Stimulated activated CD4-positive, alpha-beta T cell treated with anti-CD3 and anti-CD28 coated beads, Interleukin-4, amount 100 ng/mL, for 1 hour (primary cell): ENCODE data around the gene KCNE4.

Experiments
- DNase-seq: peaks from one replicate; pipeline ENCODE4 v3.0.0-alpha.2; 2020

Gene KCNE4

GRCh38 chr2:223051693-223052289 lies at the start of gene KCNE4:
Gene KCNE4 (plus strand): TSS chr2:223052190. CDS start chr2:223052831, 641 bp downstream.
- no peak for DNase-seq

- DNase-seq: no peak
Observed at GRCh38 chr2:223003191-223003590, 48.8 kb upstream of the KCNE4 start.

- no peak for DNase-seq
Observed at GRCh38 chr2:223005496-223005895, 46.5 kb upstream of the KCNE4 start.

DNA sequence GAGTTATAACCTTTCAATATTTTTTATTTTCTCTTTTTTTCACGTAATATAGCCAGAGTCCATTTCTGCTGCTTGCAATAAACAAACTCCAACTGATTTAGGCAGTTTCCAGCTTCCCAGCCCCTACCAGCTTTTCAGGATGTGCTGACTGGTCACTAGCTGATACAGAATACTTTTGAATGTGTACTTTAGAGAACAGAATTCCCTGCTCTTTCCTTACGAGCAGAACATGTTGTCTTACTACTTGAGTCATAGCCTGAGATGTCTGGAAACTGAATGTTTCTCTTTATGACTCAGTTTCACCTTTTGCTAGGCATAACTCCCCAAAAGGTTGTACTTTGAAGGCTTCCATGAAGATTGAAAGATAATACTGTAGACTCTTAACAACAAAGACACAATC lies 44.5 kb upstream of the KCNE4 start:
- DNase-seq: no peak

- no peak for DNase-seq
Observed at GRCh38 chr2:223008162-223008561, 43.8 kb upstream of the KCNE4 start.

- DNase-seq: no peak
Observed at GRCh38 chr2:223008956-223009355, 43.0 kb upstream of the KCNE4 start.

- DNase-seq: no peak
Observed at GRCh38 chr2:223010641-223011040, 41.3 kb upstream of the KCNE4 start.

GRCh38 chr2:223012291-223012690 lies 39.7 kb upstream of the KCNE4 start:
- DNase-seq: no peak

DNA sequence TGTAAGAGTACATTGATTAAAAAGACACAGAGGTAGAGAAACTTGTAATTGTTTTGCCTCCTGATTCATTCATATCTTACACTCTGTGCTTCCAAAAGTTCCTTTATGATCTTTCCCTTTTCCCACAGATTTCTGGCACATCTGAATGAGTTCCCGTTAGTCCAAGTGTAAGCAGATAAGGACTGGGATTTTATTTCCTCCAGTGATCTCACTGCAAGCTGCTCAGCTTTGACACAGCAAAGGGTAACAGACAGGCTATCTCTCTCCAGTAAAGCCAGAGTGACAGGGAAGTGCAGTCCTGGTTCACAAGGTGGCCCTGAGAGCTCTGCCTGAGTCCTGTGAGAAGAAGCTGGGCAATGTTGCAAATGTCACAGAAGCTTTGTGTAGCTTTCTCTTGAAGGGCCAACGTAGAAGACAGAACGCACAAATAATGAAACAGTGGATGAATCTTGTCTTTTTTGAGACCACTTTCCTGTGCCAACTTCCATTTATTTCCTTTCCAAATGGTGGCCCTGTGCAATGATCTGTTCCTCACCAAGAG lies 32.5 kb upstream of the KCNE4 start:
- no peak for DNase-seq

DNA sequence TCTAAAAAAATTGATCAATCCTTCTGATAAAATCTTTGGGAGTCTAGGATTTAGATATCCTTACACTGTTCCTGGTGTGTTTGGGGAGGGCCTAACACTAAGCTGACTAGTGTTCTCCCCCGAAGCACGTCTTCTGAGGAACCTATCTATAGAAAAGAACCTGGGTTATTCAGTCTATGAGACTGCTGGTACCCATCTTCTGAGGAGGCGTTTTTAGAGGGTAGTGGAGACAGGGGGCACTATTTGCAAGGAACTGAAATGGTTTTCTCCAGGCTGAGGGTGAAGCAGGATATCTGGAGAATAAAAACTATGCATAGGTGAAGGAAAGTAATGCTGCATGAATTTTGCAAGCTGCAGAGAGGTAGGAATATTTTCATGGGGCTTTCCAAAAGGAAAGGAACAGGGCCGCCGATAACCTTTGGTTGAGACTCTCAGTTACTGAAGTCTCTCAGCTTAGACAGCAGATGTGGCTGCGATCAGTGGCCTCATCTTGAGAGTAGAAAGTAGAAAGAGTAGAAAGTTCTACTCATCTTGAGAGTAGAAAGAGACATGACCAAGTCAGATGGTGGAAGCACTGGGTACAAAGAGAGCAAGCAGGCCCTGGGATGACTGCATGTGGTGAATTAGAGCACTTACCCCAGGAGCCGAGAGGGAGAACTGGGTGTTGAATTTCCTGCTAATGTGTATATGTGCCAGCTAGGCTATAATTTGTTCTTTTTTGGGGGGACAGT lies 31.8 kb upstream of the KCNE4 start:
- DNase-seq: no peak

DNA sequence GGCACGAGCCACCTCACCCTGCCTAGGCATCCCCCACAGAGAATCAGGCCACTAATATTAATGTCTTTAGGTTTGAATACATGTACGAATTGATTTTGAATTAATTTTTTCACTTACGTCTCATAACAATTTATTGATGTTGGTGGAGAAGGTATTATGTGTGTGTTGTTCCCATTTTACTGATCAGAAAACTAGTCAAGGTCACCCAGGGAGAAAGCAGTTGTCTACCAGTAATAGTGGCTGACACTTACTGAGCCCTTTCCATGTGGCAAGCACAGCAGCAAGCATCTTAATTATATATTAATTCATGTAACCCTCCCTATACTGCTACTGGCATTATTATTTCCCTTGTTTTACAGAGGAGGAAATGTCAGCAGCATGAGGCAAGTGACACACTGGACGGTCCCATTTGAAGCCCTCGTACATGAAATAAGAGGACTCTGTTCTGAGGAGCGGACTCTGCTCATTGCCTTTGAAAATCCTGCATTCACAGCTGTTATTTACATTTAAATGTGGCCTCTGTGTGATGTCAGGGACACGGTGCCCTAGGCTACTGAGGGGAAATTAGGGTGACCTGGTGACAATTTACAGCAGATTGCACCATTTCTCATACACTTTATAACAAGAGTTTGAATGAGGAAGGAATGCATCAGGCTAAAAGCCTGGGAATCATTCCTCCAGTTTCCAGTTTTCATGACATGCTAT lies 30.9 kb upstream of the KCNE4 start:
- DNase-seq: no peak

DNA sequence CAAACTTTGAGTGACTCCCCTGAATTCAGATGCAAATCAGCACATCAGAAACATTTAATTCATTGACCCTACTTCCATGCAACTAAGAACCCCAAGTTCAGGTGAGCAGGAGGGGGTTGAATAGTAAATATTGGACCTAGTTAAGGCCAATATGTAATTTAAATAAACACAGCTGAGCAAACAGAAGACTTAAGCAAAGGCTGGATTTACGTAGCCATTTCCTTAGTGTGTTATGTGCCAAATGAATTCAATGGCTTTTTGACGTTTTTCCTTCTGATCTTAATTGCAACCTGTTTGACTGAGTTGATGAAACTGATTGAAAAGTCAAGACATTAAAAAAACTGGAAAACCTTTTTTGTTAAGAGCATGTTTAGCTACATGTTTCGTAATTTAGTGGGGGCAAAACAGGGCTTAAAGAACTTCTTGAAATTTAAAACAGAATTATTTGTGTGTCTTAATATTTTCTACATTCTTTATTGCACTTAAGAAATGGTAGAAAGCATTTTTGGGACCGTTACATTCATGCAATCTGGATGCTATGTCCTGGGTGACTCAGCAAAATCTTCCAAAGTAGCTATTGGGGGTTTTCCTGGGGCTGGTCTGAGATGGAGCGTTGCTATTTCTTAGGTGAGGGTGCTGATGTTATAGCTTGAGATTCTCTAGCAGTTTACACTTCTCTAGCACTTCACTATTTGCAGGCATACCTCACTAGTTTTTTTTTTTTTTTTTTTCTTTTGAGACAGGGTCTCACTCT lies 25.5 kb upstream of the KCNE4 start:
- no peak for DNase-seq

DNA sequence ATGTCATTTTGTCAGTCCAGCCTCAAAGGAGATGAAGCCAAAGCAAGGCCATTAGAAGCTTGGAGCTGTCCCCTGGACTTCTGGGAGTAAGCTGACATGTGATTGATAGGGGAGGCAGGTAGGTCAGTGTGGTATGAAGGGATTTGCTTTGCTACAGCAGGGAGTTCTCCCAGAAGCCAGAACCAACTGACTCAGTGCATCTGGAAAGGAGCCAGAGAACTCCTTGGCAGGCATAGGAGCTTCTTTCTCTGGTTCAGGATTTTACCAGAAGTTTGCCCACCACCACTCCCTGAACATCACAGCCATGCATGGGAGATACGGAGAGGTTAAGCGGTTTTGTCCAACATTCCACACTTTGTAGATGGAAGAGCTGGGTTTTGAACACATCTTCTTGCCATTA lies 24.5 kb upstream of the KCNE4 start:
- no peak for DNase-seq

DNA sequence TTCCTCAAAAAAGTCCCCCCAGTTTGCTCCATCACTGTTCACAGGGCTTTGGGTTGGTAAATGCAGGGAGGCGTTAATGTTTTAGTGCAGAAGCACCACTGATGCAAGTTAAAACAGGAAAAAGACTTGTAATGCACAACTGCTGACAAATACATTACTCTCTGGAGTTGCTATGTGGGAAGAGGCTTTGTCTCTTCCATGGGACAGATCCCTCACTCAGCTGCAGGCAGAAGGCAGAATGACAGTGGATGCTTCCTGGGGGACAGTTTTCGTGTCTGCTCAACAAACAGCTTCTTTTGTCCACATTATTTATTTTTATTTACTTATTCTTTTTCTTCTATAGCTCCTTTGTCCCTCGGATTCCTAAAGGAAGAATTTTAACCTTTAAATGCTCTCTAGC lies 22.7 kb upstream of the KCNE4 start:
- DNase-seq: no peak

GRCh38 chr2:223032187-223033142 lies 19.5 kb upstream of the KCNE4 start:
- no peak for DNase-seq

GRCh38 chr2:223034221-223034975 lies 17.6 kb upstream of the KCNE4 start:
- DNase-seq: no peak

- DNase-seq: no peak
Observed at GRCh38 chr2:223036790-223037444, 15.1 kb upstream of the KCNE4 start.

- DNase-seq: no peak
Observed at GRCh38 chr2:223037445-223037800, 14.6 kb upstream of the KCNE4 start.

DNA sequence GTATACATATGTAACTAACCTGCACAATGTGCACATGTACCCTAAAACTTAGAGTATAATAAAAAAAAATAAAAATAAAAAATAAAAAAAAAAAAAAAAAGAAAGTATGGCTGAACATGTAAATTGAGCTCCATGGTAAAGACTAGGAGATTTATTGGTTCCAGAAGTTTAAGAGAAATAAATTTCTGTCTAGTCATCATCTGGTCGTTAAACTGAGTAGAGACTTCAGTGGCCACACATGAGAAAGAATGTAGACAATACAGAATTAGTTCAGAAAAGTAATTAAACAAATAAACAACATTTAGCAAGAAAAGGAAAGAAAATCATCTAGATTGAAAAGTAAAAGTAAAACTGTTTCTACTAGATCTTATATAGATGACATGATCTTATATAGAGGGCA lies 12.4 kb upstream of the KCNE4 start:
- DNase-seq: no peak

- no peak for DNase-seq
Observed at GRCh38 chr2:223040527-223040926, 11.5 kb upstream of the KCNE4 start.
